HG02885 (cell line): Measurements from ENCODE around the gene SPO11.
"Not testable (repeated sequence)": the region's sequence is repeated elsewhere in the genome, so short reads cannot be mapped to it uniquely, and the experiment has no call there.

Source experiments
- ATAC-seq: cut with Tn5 transposase; IDR thresholded peaks from one replicate; pipeline ENCODE4 v1.9.1; 2021; ENCODE audit warnings: mild to moderate bottlenecking; ENCODE audit not compliant: unreplicated experiment, poor library complexity

Gene SPO11

GRCh38 chr20:57332105-57333089 is 2.8 kb downstream of the SPO11 start:
- ATAC-seq, result no peak

- no peak for ATAC-seq
These were observed 5.8 kb downstream of the SPO11 start for GRCh38 chr20:57335392-57335791.

DNA sequence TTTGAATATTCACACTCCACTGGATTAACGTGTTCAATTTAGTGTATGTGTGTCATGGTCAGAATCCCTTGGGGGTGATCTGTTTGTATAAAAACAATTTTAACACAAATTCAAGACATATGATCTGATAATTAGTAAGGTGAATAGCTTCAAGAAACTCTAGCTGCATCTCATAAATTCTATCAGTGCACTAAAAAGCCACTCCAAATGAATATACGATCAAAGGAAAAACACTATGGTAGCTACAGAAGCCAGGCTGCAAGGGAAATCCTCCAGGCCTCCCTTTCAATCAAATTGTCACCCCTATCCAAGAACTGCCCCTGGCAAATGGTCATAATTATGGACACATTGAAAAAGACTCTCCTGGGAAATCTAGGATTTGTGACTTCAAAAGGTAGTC is 12.1 kb downstream of the SPO11 start:
- no peak for ATAC-seq

- ATAC-seq, result no peak
These were observed 13.2 kb downstream of the SPO11 start for GRCh38 chr20:57342829-57343228.

GRCh38 chr20:57346477-57346876 is 16.9 kb downstream of the SPO11 start:
- no peak for ATAC-seq

- no peak for ATAC-seq
These were observed 17.8 kb downstream of the SPO11 start for GRCh38 chr20:57347393-57347792.

DNA sequence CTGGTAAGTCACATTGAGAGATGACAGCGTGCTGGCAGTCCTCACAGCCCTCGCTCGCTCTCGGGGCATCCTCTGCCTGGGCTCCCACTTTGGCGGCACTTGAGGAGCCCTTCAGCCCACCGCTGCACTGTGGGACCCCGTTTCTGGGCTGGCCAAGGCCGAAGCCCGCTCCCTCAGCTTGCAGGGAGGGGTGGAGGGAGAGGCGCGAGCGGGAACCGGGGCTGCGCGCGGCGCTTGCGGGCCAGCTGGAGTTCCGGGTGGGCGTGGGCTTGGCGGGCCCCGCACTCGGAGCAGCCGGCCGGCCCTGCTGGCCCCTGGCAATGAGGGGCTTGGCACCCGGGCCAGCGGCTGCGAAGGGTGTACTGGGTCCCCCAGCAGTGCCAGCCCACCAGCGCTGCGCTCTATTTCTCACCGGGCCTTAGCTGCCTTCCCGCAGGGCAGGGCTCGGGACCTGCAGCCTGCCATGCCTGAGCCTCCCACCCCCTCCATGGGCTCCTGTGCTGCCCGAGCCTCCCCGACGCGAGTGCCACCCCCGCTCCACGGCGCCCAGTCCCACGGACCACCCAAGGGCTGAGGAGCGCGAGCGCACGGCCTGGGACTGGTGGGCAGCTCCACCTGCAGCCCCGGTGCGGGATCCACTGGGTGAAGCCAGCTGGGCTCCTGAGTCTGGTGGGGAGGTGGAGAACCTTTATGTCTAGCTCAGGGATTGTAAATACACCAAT is 18.8 kb downstream of the SPO11 start:
- ATAC-seq, result not testable (repeated sequence)

GRCh38 chr20:57348922-57349574 is 19.4 kb downstream of the SPO11 start:
- ATAC-seq, result not testable (repeated sequence)

DNA sequence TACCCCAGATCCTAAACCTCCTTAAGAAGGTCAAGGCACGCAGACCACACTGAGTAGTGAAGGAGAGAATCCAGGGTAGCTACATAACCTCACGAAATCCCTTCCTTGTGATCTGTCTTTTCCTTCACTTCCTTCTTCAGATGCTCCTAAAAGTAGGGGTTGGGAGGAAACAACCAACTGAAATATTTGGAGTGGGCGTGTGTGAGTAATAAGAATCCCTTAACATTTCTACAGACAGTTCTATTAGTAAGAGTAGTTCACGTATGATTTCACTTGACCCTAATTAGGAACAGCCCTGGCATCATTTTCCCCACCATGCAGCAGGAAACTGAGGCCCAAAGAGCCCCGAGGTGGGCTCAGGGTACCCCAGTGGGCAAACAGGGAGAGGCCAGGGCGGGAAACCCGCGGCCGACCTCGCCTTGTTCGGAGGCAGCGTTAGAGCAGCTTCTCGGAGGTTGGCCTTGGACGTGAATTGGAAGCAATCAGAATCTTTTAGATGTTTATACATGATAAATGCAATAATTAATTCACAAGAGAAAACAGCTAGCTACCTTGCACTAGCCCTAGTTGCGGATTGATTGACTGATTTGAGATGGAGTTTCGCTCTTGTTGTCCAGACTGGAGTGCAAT is 20.6 kb downstream of the SPO11 start:
- no peak for ATAC-seq

- ATAC-seq, result not testable (repeated sequence)
These were observed 21.1 kb downstream of the SPO11 start for GRCh38 chr20:57350726-57351041.

DNA sequence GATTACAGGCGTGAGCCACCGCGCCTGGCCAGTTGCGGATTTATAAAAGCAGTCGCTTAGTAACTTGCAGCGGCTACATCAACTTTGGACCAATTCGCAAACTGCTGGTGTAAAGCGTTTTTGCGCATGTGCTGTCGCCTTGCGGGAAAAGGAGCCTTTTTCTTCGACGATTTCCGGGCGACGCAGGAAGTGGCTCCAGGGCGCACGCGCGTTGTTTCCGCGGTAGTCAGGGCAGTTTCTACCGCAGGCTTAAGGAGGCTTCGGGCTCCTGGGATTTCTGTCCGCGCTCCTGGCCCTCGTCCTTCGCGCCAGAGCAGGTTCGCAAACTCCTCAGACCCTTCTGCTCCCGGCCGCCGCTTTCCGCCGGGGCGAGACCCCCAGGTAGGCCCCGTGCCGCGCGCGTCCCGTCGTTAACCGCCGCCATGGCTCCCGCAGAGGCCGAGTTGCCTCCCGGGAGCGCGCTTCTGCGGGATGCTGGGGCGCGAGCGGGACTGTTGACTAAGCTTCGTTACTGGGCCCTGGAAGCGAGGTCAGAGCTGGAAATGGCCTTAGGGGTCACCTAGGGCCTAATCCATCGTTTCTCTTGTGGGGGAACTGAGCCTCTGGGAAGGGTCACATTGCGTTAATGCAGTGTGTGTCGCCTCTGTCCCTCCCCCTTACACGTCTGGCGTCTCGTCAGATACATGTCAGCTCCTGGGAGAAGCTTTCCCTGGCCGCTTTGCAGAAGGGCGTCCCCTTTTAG is 21.6 kb downstream of the SPO11 start, which contains the start of gene RAE1:
RAE1 (plus strand) TSS at position 214 of the 742 bp plus-strand sequence. CDS start 2,784 bp downstream, outside the sequence.
- ATAC-seq, result peak; percentile 83

DNA sequence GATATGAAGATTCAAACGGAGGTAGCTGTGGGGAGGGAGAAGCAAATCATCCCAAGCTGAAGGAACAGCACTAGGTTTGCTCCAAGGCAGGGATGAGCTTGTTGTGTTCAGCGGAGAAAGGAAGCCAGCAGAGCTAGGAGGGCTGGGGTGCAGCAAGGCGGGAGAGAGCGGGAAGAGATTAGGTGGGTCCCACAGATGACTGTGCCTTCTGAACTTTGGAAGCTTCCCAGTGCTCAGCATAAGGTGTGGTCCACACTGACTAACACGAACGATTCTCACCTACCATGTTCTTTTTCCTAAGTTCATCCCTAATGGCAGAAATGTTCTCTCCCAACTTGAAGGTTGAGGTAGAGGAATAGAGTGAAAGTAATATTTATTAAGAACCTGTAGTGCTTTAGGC is 22.7 kb downstream of the SPO11 start:
- no peak for ATAC-seq

- no peak for ATAC-seq
These were observed 23.7 kb downstream of the SPO11 start for GRCh38 chr20:57353351-57353750.

DNA sequence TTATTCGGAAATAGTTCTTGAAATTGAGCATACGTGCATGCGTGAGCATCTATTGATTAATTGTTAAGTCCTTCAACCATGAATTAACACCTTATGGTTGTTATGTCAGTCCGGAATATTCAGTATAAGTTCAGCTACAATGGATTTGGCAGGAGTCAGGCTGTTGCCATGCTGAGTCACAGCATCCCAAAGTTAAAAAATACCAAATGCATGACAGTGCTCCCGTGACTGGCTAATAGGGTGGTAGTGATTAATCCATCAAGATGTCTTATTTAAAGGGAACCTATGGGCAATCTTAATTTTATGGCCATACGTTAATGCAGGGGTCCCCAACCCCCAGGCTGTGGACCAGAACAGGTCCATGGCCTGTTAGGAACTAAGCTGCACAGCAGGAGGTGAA is 31.9 kb downstream of the SPO11 start:
- ATAC-seq, result no peak

GRCh38 chr20:57364451-57364850 is 34.8 kb downstream of the SPO11 start:
- ATAC-seq, result no peak

DNA sequence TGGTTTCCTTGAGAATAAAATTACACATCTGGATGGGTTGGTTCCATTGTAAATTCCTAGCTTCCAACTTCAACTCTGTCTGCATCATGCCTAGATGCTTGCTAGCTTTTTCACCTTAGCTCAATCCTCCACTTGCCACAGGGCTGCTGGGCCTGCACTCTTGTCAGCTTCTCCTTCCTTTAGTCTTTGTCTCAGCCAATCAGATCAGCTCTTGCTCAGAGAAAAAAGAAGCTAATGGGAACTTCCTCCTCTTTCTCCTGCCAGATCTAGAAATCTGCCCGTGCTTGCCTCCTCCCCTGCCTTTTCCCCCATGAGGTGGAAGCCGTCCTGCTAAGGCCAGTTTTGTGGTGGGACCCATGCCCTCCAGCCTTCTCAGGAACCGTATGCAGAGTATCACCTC is 40.0 kb downstream of the SPO11 start:
- ATAC-seq, result no peak

DNA sequence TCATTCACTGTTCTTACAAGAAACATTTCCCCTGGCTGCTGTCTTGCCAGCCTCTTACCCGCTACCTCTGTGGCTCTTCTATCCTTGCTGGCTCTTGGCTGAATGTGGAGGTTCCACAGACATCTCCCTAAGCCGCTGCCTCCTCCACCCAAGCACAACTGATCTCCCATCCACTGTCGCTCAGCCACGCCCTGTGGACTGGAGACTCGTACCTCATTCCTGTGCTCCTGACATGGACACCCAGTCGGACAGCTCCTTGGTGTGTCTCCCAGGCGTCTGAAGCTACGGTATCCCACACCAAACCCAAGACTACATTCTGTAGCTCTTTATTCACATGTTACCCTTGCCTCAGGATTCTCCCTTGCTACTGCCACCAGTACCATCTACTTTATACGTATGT is 40.7 kb downstream of the SPO11 start:
- ATAC-seq, result no peak

- no peak for ATAC-seq
These were observed 41.8 kb downstream of the SPO11 start for GRCh38 chr20:57371363-57371762.

- ATAC-seq, result no peak
These were observed 42.6 kb downstream of the SPO11 start for GRCh38 chr20:57372157-57372556.
